Activated T-cell treated with anti-CD3 and anti-CD28 coated beads, Interleukin-2, amount 50 U/mL, for 1 hour (primary cell): ENCODE data around the gene GANC.
"Not testable (repeated sequence)": the region's sequence is repeated elsewhere in the genome, so short reads cannot be mapped to it uniquely, and the experiment has no call there.

Experiments used
- DNase-seq: peaks from one replicate; pipeline ENCODE4 v3.0.0-alpha.2; 2020

The GANC gene

GRCh38 chr15:42283671-42284070 lies 10.7 kb downstream of the GANC start:
- no peak for DNase-seq

- DNase-seq, result no peak
Measured at GRCh38 chr15:42284551-42284950, 11.6 kb downstream of the GANC start.

DNA sequence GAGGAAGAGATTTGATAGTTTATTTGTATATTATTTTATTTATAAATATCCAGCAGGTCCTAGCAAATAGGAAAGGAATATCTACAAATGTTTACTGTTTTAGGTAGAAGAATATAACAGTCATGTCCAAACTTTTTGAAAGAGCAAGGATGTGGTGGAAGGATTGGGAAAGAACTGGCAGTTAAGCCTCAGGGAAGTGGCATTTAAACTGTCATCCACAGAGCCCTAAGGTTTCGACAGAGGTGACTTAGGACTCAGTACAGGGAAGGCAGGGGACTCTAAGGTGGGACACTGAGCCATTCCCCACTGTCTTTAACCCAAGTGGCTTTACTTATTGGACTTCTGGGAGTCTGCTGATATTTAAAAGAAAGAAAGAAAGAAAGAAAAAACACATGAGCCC lies 12.0 kb downstream of the GANC start:
- no peak for DNase-seq

- DNase-seq, result no peak
Measured at GRCh38 chr15:42286445-42287029, 13.5 kb downstream of the GANC start.

DNA sequence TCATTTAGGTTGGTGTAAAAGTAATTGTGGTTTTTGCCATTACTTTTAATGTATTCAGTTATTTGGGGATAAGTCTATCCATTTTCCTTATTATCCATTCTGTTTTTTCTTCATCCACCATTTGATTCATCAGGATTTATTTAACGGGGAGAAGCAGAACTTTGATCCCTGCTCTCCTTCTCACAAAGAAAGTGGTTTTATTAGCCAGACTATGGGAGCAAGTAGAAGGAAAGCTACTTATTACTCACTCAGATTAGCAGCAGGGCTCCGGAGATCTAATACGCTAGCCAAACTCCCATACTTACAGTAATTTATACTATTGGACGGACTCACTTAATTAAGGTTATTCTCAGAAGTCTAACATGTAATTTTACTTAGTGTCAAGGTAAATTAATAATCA lies 14.9 kb downstream of the GANC start:
- DNase-seq, result no peak

DNA sequence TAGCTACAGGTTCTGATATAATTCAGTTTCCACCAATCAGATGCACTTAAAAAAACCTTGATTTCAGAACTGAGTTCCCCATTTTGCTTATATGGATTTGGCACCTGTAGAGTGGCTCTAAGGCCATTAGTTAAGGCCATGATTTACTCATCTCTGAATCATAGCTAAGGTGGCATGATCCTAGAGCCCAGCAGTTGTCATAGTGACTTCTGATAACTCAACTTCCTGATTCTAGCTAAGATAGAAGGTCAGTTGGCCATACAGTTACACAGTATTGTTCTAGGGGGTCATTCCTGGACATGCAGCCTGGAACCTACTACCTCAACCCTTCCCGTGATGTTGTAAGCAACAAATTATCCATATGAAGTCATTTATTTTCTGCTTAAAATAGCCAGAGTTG lies 16.2 kb downstream of the GANC start:
- no peak for DNase-seq

GRCh38 chr15:42301004-42301403 lies 28.0 kb downstream of the GANC start:
- DNase-seq, result not testable (repeated sequence)

DNA sequence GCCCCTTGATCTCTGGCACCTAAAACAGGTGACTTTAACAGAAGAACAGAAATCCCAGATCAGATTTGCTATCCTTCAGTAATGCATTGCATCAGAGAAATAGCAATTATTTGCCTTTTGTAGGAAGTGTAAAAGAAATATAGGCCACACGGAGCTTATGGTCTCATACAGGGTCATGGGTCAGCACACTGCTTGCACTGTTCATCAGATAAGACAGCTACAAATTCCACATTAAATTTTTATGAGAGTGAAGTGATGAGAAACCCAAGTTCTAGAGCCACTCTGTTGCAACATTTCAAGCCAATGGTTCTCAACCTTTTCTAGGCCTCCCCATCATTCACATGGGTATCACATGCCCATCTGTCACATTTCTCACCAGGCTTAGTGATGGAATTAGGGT lies 33.7 kb downstream of the GANC start:
- no peak for DNase-seq

GRCh38 chr15:42313463-42313862 lies 40.5 kb downstream of the GANC start:
- DNase-seq, result no peak

- no peak for DNase-seq
Measured at GRCh38 chr15:42314818-42315217, 41.8 kb downstream of the GANC start.

DNA sequence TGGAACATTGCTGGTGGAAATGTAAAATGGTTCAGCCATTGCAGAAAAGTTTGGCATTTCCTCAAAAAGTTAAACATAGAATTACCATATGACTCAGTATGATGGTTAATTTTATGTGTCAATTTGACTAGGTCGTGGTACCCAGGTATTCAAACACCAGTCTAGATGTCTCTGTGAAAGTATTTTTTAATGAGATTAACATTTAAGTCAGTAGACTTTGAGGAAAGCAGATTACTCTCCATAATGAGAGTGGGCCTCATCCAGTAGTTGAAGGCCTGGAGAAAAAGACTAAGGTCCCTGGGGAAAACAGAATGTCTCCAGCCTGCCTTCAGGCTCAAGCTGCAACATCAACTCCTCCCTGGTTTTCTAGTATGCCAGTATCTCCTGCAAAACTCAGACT lies 42.5 kb downstream of the GANC start:
- DNase-seq, result no peak

DNA sequence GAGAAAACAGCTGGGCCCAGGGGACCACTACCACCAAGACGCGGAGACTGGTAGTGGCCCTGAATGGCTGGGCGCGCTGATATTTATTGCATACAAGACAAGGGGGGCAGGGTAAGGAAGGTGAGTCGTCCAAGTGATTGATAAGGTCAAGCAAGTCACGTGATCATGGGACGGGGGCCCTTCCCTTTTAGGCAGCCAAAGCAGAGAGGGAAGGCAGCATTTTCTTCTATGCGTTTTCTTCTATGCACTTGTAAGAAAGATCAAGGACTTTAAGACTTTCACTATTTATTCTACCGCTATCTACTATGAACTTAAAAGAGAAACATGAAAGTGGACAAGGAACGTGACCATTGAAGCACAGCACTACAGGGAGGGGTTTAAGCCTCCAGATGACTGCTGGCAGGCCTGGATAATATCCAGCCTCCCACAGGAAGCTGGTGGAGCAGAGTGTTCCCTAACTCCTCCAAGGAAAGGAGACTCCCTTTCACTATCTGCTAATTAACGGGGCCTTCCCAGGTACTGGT lies 43.3 kb downstream of the GANC start:
- not testable (repeated sequence) for DNase-seq

DNA sequence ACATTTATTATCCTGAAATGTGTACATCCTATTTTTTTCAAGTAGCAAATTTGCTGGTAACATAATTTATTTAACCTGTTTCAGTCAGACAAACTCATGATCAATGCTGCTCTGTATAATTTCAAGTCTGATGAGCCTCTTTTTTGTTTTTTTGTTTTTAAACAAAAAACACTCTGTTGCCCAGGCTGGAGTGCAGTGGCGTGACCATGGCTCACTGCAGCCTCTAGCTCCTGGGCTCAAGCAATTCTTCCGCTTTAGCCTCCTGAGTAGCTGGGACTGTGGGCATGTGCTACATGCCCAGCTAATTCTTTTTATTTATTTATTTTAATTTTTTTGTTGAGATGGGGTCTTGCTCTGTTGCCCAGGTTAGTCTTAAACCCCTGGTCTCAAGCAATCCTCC lies 46.2 kb downstream of the GANC start:
- DNase-seq, result no peak

DNA sequence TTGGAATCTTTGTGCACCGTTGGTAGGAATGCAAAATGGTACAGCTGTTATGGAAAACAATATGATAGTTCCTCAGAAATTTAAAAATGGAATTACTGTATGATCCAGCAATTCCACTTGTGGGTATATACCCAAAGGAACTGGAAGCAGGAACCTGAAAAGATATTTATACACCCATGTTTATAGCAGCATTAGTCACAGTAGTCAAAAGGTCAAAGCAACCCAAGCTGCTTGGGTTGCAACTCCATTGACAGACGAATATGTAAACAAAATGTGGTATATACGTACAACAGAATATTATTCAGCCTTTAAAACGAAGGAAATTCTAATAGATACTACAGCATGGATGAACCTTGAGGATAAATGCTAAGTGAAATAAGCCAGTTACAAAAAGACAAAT lies 51.3 kb downstream of the GANC start:
- no peak for DNase-seq

DNA sequence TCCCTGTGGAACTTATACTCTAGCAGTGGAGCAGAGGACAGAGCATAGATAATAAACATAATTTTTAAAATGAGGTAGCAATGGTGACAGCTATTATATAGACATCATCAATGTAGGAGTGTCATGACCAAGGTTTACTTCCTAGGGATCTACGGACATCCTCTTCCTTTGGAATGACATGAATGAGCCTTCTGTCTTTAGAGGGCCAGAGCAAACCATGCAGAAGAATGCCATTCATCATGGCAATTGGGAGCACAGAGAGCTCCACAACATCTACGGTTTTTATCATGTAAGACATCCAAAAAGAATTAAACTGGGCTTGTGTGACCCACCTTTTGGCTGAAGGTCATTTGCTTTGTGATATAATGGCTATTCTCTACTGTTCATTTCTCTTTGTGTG lies 56.2 kb downstream of the GANC start:
- DNase-seq, result no peak

DNA sequence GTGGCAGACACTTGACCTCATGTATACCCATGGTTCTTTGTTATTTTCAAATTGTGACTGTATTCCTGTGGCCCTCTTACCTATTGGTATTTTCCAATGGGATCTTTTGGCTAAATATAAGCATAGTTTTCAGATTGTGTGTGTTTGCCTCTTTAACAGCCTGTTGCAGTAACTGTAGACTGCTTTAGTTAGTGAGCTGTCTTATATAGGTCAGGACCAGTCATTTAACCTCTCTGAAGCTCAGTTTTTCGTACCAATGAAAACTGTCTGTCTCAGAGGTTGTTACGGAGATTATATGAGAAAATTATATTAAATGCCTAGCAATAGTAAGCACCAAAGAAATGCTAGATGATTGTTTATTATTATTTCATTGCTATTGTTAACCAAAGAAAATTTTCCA lies 57.0 kb downstream of the GANC start:
- no peak for DNase-seq

GRCh38 chr15:42331235-42331634 lies 58.2 kb downstream of the GANC start:
- no peak for DNase-seq

- no peak for DNase-seq
Measured at GRCh38 chr15:42332331-42332730, 59.3 kb downstream of the GANC start.

DNA sequence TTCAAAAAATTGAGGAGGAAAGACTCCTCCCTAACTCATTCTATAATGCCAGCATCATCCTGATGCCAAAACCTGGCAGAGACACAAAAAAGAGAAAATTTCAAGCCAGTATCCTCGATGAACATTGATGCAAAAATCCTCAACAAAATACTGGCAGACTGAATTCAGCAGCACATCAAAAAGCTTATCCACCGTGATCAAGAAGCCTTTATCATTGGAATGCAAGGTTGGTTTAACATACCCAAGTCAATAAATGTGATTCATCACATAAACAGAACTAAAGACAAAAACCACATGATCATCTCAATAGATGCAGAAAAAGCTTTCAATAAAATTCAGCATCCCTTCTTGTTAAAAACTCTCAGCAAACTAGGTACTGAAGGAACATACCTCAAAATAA lies 62.1 kb downstream of the GANC start:
- DNase-seq, result no peak

DNA sequence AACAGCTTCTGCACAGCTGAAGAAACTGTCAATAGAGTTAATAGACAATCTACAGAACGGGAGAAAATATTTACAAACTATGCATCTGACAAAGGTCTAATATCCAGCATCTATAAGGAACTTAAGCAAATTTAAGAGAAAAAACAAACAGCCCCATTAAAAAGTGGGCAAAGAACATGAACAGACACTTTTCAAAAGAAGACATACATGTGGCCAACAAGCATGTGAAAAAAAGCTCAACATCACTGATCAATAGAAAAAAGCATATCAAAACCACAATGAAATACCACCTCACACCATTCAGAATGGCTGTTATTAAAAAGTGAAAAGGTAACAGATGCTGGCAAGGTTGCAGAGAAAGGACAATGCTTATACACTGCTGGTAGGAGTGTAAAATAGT lies 63.6 kb downstream of the GANC start:
- DNase-seq, result not testable (repeated sequence)

- not testable (repeated sequence) for DNase-seq
Measured at GRCh38 chr15:42337104-42337503, 64.1 kb downstream of the GANC start.

DNA sequence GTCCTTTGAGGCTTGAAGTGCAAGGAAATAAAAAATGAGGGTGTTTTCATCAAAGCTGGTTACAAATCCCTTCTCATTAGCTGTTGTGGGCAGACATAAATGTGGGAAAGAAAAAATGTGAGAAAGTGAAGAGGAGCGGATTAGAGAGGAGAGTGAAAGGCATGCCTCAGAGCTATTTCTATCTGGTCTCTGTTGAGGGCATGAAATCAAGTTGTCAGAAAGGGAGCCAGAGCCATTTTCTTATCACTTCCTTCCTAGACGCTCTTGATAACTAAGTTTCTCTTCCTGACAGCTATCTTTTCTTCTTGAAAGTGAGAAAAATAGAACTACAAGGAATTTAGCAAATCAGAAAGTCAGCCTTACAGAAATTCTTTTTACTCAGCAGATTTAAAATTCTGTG lies 65.5 kb downstream of the GANC start:
- DNase-seq, result no peak

GRCh38 chr15:42343596-42344232 lies 70.7 kb downstream of the GANC start:
- no peak for DNase-seq

GRCh38 chr15:42344763-42345162 lies 71.8 kb downstream of the GANC start:
- DNase-seq, result no peak

DNA sequence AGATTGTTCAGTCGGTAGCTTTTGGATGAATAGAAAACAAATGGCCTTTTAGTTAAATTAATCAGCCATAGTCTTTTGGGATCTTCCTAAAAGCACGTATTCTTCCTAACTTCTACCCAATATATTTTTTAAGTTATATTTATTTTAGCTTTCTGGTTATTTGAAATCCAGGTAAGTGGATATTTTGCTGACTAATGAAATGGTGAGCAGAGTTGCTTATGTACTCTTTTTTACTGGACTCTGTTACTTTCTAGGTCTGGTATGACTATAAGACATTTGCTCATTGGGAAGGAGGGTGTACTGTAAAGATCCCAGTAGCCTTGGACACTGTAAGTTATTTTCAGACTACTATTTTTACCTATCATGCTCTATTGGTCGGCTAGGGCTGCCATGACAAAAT lies 72.5 kb downstream of the GANC start:
- DNase-seq, result no peak
